Liver (tissue), 3 donors: ENCODE measurements around the gene CEP83.

Experiments used
- CTCF ChIP-seq: fragments of 150-350 bp; IDR thresholded peaks from 2 replicates; pipeline ENCODE4 v1.5.1; 2017; ENCODE audit warnings: improper control_type of control experiment, low read depth, low read length; ENCODE audit not compliant: missing input control
- GABPA ChIP-seq, 2 donors: IDR thresholded peaks in 1 of 2; conservative IDR thresholded peaks in 1 of 2; 2 replicates each; pipeline ENCODE4 v1.6.1; 2016; ENCODE audit warnings: antibody characterized with exemption in 2 of 2, mild to moderate bottlenecking in 1 of 2, moderate library complexity in 1 of 2
- donor health status: healthy.
- donor health status: healthy.

- TF ChIP-seq GABPA (IDR thresholded peaks at IDR 0.05 in 1 of 2, conservative IDR thresholded peaks at IDR 0.05 in 1 of 2): no peak
- no peak for TF ChIP-seq CTCF
Observed at GRCh38 chr12:94405413-94406116, 54.1 kb downstream of the CEP83 start.
